GM12878 (cell line): Measurements from ENCODE around the gene GGT7. TPM values are rescaled to one million over a fixed set of nuclear protein-coding genes. Genes with fewer than 3 reads are reported as not detected.

Experiments used
- ATAC-seq: fragments of 200-7000 bp; cut with Tn5 transposase; 3 replicates; pipeline ENCODE4 v1.9.1; 2020; ENCODE audit warnings: mild to moderate bottlenecking, moderate library complexity
- BruUV-seq: library from RNA; stranded (reverse); fragments of 400-500 nt; replicated peaks from 2 replicates; lab custom pipeline; 2021; lab: Mats Ljungman, UMichigan
- CTCF ChIA-PET: fragments of 300-600 bp; sonication (Branson Sonifier 250); formaldehyde crosslinking; extraction: SDS; loops from one replicate; lab custom pipeline; 2021; ENCODE audit warnings: inconsistent platforms; lab: Yijun Ruan, JAX
- POLR2A ChIA-PET: fragments of 350-600 bp; formaldehyde crosslinking; extraction: SDS; loops from one replicate; lab custom pipeline; 2021; ENCODE audit warnings: inconsistent platforms; lab: Charles Lee
- RAD21 ChIA-PET: fragments of 300-600 bp; sonication (Branson Sonifier 250); formaldehyde crosslinking; loops from one replicate; lab custom pipeline; 2023; ENCODE audit warnings: antibody characterized with exemption; ENCODE audit not compliant: unreplicated experiment; lab: Charles Lee
- SMC1A ChIA-PET: fragments of 300-600 bp; sonication (Branson Sonifier 250); formaldehyde crosslinking; loops from one replicate; lab custom pipeline; 2023; ENCODE audit not compliant: unreplicated experiment, uncharacterized antibody; lab: Charles Lee
- DNase-seq: peaks from one replicate; pipeline ENCODE4 v3.0.0-alpha.2; 2011; ENCODE audit warnings: low read depth, low spot score
- FAIRE-seq: peaks from 3 replicates; lab custom pipeline; 2011; peaks lifted over from hg19 to GRCh38; lab: Jason Lieb, UNC
- H2AFZ ChIP-seq: 2 replicates; pipeline ENCODE4 v1.6.0; 2011; ENCODE audit warnings: low read depth, low read length, control low read depth; ENCODE audit not compliant: control insufficient read depth
- H3K27ac ChIP-seq: 2 replicates; pipeline ENCODE4 v1.5.1; 2011; ENCODE audit warnings: control low read depth; ENCODE audit not compliant: control insufficient read depth, insufficient read depth
- H3K27me3 ChIP-seq, 2 experiments: replicated peaks in 1 of 2; 2 replicates each; pipeline versions ENCODE4 v1.6.0 to v1.6.1; 2011; ENCODE audit warnings: low read length in 1 of 2; ENCODE audit not compliant: control insufficient read depth in 2 of 2, insufficient read depth in 2 of 2
- H3K36me3 ChIP-seq, 2 experiments: 2 replicates each; pipeline ENCODE4 v1.5.1; 2011; ENCODE audit warnings: low read length in 1 of 2; ENCODE audit not compliant: control insufficient read depth in 2 of 2, insufficient read depth in 2 of 2
- H3K4me1 ChIP-seq: 2 replicates; pipeline ENCODE4 v1.6.1; 2011; ENCODE audit warnings: mild to moderate bottlenecking, low read length, moderate library complexity, mixed read lengths; ENCODE audit not compliant: control insufficient read depth, insufficient read depth
- H3K4me2 ChIP-seq: 2 replicates; pipeline ENCODE4 v1.6.0; 2011; ENCODE audit warnings: control low read depth; ENCODE audit not compliant: control insufficient read depth, insufficient read depth
- H3K4me3 ChIP-seq: fragments of 200-600 bp; sonication (generic); 2 replicates; pipeline ENCODE4 v1.5.1; 2016
- H3K79me2 ChIP-seq: 2 replicates; pipeline ENCODE4 v1.6.0; 2011; ENCODE audit warnings: low read length; ENCODE audit not compliant: control insufficient read depth, insufficient read depth
- H3K9ac ChIP-seq: 2 replicates; pipeline ENCODE4 v1.8.0; 2011; ENCODE audit warnings: low read length, control low read depth, mixed read lengths; ENCODE audit not compliant: control insufficient read depth, insufficient read depth
- H3K9me3 ChIP-seq: replicated peaks from 3 replicates; pipeline ENCODE4 v1.5.1; 2011; ENCODE audit warnings: mild to moderate bottlenecking, low read length; ENCODE audit not compliant: control insufficient read depth, insufficient read depth
- H4K20me1 ChIP-seq: 2 replicates; pipeline ENCODE4 v1.6.0; 2011; ENCODE audit not compliant: control insufficient read depth, insufficient read depth
- CBFB ChIP-seq: IDR thresholded peaks from 2 replicates; pipeline ENCODE4 v1.6.1; 2016; ENCODE audit warnings: antibody characterized with exemption, low read depth
- KAT2A ChIP-seq: conservative IDR thresholded peaks from 2 replicates; pipeline ENCODE4 v1.6.1; 2011; ENCODE audit warnings: low read depth, low read length; ENCODE audit not compliant: control insufficient read depth
- RAD51 ChIP-seq: fragments of 450-650 bp; IDR thresholded peaks from 2 replicates; pipeline ENCODE4 v1.6.1; 2016; ENCODE audit warnings: moderate library complexity, mild to moderate bottlenecking, inconsistent platforms
- SMAD5 ChIP-seq: IDR thresholded peaks from 2 replicates; pipeline ENCODE4 v1.6.1; 2016; ENCODE audit warnings: antibody characterized with exemption, low read depth
- SUZ12 ChIP-seq: fragments of 200-600 bp; sonication (generic); IDR thresholded peaks from one replicate; pipeline ENCODE4 v1.6.1; 2018; ENCODE audit warnings: antibody characterized with exemption, mild to moderate bottlenecking; ENCODE audit not compliant: unreplicated experiment
- YBX1 ChIP-seq: fragments of 450-650 bp; IDR thresholded peaks from 2 replicates; pipeline ENCODE4 v1.6.1; 2016; ENCODE audit warnings: antibody characterized with exemption
- ZNF217 ChIP-seq: fragments of 450-650 bp; IDR thresholded peaks from 2 replicates; pipeline ENCODE4 v1.6.1; 2017; ENCODE audit warnings: antibody characterized with exemption, mild to moderate bottlenecking
- in situ Hi-C: fragments of 300-500 bp; cut with MboI; formaldehyde crosslinking; loops from 9 replicates; pipeline ENCODE4 v1.14.3; 2018; ENCODE audit warnings: mixed read lengths
- intact Hi-C: fragments of 100-400 bp; cut with micrococcal nuclease; formaldehyde crosslinking; loops from one replicate; pipeline ENCODE4 v1.14.2; 2022; ENCODE audit not compliant: unreplicated experiment
- polyA plus RNA-seq, 11 experiments: library from polyadenylated mRNA; depleted of rRNA in 4 of 11; unstranded in 6 of 11; stranded (reverse) in 5 of 11; fragments of >200 nt; fragmentation: Nextera tagmentation in 4 of 11; fragmentation: Illumina TruSeq in 1 of 11; extraction: Ambion mirVana in 4 of 11; extraction: Trizol in 1 of 11; gene quantifications; 1 replicate in 1 of 11; 2 replicates in 10 of 11; pipeline versions ENCODE4 v1.2.1 to v1.2.3, GENCODE V29; 2011 to 2016; ENCODE audit warnings: inconsistent platforms in 2 of 11, missing spikeins in 2 of 11, low read depth in 1 of 11
- total RNA-seq, 4 experiments: library from RNA; depleted of rRNA in 3 of 4; stranded (reverse); fragments of >200 nt in 3 of 4; fragmentation: Illumina TruSeq in 1 of 4; extraction: Trizol in 1 of 4; gene quantifications; 2 replicates each; pipeline versions ENCODE4 v1.2.1 to v1.2.3, GENCODE V29; 2013 to 2021
- TF ChIP-seq, protein P1 (sequence below): fragments of 450-650 bp; IDR thresholded peaks from 2 replicates; pipeline ENCODE4 v1.6.1; 2017; ENCODE audit warnings: antibody characterized with exemption, mild to moderate bottlenecking, moderate library complexity
- TF ChIP-seq, protein P2 (sequence below): fragments of 450-650 bp; formaldehyde crosslinking; IDR thresholded peaks from 2 replicates; pipeline ENCODE4 v1.4.0; 2020; ENCODE audit warnings: mild to moderate bottlenecking, moderate library complexity
- TF ChIP-seq, protein P3 (sequence below): fragments of 450-650 bp; IDR thresholded peaks from 2 replicates; pipeline ENCODE4 v1.6.1; 2016; ENCODE audit warnings: mild to moderate bottlenecking

GGT7 gene
- total and polyA plus RNA-seq, 10 of the 15 experiments (the other 5 are each of a cell fraction or from before 2014, with no cell fraction given): 0.02 to 14.7 (median 5.3) TPM

DNA sequence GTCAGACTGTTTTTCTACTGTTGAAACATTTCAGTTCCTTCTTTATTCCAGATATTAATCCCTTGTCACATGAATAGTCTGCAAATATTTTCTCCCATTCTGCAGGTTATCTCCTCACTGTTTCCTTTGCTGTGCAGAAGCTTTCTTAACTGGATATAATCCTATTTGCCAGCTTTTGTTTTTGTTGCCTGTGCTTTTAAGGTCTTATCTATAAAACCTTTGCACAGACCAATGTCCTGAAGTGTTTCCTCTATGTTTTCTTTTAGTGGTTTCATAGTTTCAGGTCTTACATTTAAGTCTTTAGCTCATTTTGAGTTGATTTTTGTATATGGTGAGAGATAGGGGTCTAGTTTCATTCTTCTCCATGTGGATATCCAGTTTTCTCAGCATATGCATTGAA, 66.4 kb downstream of the GGT7 start (continued):
- TF ChIP-seq, protein P1, sequence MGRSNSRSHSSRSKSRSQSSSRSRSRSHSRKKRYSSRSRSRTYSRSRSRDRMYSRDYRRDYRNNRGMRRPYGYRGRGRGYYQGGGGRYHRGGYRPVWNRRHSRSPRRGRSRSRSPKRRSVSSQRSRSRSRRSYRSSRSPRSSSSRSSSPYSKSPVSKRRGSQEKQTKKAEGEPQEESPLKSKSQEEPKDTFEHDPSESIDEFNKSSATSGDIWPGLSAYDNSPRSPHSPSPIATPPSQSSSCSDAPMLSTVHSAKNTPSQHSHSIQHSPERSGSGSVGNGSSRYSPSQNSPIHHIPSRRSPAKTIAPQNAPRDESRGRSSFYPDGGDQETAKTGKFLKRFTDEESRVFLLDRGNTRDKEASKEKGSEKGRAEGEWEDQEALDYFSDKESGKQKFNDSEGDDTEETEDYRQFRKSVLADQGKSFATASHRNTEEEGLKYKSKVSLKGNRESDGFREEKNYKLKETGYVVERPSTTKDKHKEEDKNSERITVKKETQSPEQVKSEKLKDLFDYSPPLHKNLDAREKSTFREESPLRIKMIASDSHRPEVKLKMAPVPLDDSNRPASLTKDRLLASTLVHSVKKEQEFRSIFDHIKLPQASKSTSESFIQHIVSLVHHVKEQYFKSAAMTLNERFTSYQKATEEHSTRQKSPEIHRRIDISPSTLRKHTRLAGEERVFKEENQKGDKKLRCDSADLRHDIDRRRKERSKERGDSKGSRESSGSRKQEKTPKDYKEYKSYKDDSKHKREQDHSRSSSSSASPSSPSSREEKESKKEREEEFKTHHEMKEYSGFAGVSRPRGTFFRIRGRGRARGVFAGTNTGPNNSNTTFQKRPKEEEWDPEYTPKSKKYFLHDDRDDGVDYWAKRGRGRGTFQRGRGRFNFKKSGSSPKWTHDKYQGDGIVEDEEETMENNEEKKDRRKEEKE: no peak
- TF ChIP-seq ZNF217 (no peak), YBX1 (no peak), CBFB (no peak), SUZ12 (no peak)
- TF ChIP-seq, all 136 proteins: peak for 0

DNA sequence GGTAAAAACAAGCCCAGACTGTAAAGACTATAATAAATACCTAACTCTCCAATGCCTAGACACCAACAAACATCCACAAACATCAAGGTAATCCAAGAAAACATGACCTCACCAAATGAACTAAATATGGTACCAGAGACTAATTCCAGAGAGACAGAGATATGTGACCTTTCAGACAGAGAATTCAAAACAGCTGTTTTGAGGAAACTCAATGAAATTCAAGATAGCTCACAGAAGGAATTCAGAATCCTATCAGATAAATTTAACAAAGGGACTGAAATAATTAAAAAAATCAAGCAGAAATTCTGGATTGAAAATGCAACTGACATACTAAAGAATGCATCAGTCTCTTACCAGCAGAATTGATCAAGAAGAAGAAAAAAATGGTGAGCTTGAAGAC, 73.8 kb downstream of the GGT7 start:
- ChIA-PET SMC1A (interaction anchor here (1.3 kb wide), 1 partner anchor 20 kb away, joined by 3 read pairs; no protein-coding TSS in a partner anchor), RAD21 (no interaction called here), POLR2A (interaction anchor here (0.6 kb wide), 1 partner anchor 608 kb away, joined by 3 read pairs; no protein-coding TSS in a partner anchor), CTCF (no interaction called here)
- Histone ChIP-seq H4K20me1 (no peaks in the 10 kb centered on the region; the same call in 1 of the 2 replicates), H3K27ac (no peak overlapping the region), H3K4me3 (no peak overlapping the region), H3K4me2 (no peak overlapping the region), H3K79me2 (peaks cover 14% of the 10 kb centered on the region), H3K4me1 (peaks cover 4% of the 10 kb centered on the region; the same call in 1 of the 2 replicates), H3K36me3 (no peaks in the 10 kb centered on the region), H3K9me3 (no peaks in the 10 kb centered on the region; the same call in 2 of the 3 replicates)
- in situ Hi-C loops (no loop called here), intact Hi-C loops (no loop called here)
- ATAC-seq (no peak), FAIRE-seq (no peak), DNase-seq (no peak)
- TF ChIP-seq SMAD5 (no peak), KAT2A (no peak), RAD51 (no peak)
- TF ChIP-seq, protein P2, sequence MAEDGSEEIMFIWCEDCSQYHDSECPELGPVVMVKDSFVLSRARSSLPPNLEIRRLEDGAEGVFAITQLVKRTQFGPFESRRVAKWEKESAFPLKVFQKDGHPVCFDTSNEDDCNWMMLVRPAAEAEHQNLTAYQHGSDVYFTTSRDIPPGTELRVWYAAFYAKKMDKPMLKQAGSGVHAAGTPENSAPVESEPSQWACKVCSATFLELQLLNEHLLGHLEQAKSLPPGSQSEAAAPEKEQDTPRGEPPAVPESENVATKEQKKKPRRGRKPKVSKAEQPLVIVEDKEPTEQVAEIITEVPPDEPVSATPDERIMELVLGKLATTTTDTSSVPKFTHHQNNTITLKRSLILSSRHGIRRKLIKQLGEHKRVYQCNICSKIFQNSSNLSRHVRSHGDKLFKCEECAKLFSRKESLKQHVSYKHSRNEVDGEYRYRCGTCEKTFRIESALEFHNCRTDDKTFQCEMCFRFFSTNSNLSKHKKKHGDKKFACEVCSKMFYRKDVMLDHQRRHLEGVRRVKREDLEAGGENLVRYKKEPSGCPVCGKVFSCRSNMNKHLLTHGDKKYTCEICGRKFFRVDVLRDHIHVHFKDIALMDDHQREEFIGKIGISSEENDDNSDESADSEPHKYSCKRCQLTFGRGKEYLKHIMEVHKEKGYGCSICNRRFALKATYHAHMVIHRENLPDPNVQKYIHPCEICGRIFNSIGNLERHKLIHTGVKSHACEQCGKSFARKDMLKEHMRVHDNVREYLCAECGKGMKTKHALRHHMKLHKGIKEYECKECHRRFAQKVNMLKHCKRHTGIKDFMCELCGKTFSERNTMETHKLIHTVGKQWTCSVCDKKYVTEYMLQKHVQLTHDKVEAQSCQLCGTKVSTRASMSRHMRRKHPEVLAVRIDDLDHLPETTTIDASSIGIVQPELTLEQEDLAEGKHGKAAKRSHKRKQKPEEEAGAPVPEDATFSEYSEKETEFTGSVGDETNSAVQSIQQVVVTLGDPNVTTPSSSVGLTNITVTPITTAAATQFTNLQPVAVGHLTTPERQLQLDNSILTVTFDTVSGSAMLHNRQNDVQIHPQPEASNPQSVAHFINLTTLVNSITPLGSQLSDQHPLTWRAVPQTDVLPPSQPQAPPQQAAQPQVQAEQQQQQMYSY: no peak
- TF ChIP-seq, protein P3, sequence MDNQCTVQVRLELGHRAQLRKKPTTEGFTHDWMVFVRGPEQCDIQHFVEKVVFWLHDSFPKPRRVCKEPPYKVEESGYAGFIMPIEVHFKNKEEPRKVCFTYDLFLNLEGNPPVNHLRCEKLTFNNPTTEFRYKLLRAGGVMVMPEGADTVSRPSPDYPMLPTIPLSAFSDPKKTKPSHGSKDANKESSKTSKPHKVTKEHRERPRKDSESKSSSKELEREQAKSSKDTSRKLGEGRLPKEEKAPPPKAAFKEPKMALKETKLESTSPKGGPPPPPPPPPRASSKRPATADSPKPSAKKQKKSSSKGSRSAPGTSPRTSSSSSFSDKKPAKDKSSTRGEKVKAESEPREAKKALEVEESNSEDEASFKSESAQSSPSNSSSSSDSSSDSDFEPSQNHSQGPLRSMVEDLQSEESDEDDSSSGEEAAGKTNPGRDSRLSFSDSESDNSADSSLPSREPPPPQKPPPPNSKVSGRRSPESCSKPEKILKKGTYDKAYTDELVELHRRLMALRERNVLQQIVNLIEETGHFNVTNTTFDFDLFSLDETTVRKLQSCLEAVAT: no peak
- TF ChIP-seq, all 136 proteins: peak for 0
- no TSS peak for BruUV-seq
- H2AFZ ChIP-seq: no peak overlapping the region
- no peaks in the 10 kb centered on the region for H3K27me3 ChIP-seq
- no peak overlapping the region for H3K9ac ChIP-seq
